NB4 (cell line): ENCODE measurements around the gene CSNK2A1.

ENCODE experiments used
- CTCF ChIP-seq: IDR thresholded peaks from one replicate; pipeline ENCODE4 v1.5.1; 2012; ENCODE audit warnings: low read depth, low read length
- MAX ChIP-seq: IDR thresholded peaks from 2 replicates; pipeline ENCODE4 v1.6.1; 2011; ENCODE audit warnings: low read depth, low read length
- POLR2A ChIP-seq: IDR thresholded peaks from 2 replicates; pipeline ENCODE4 v1.6.1; 2011; ENCODE audit warnings: mild to moderate bottlenecking; ENCODE audit not compliant: insufficient read length; ENCODE audit errors: extremely low read depth

- TF ChIP-seq CTCF (no peak), MAX (no peak), POLR2A (no peak)
These were observed 23.6 kb downstream of the CSNK2A1 start for GRCh38 chr20:519999-520398.
